Smooth muscle cell of the umbilical artery (primary cell): ENCODE measurements around the gene IGSF22. TPM values are rescaled to one million over a fixed set of nuclear protein-coding genes. Genes with fewer than 3 reads are reported as not detected.

Experiments
- total RNA-seq: library from RNA; depleted of rRNA; stranded (reverse); fragments of >200 nt; gene quantifications from 2 replicates; pipeline ENCODE4 v1.2.3, GENCODE V29; 2014

IGSF22 gene
- total RNA-seq = under 0.01 TPM in 1 of 2 replicates, not detected in the other

DNA sequence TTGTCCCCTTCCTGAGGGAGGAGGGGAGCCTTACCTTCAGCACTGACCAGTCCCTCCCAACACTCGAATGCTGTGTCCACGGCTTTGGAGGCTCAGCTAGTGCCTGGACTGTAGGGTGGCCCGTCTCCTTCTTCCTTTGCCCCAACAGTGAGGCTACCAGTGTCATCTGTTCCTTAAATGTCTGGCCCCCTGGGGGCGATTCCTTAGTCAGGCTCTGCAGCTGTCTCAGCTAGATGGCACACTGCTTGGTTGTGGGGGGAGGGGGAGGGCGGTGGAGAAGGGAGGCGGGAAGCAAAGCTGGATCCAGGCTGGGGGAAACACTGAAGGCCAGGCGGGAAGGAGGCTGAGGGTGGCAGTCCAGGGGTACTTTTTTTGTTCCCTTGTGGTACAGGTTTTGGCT lies at the start of gene IGSF22:
TSS of gene IGSF22 (minus strand) at position 149 of the 400 bp plus-strand sequence. CDS start 1,952 bp downstream, outside the sequence.

DNA sequence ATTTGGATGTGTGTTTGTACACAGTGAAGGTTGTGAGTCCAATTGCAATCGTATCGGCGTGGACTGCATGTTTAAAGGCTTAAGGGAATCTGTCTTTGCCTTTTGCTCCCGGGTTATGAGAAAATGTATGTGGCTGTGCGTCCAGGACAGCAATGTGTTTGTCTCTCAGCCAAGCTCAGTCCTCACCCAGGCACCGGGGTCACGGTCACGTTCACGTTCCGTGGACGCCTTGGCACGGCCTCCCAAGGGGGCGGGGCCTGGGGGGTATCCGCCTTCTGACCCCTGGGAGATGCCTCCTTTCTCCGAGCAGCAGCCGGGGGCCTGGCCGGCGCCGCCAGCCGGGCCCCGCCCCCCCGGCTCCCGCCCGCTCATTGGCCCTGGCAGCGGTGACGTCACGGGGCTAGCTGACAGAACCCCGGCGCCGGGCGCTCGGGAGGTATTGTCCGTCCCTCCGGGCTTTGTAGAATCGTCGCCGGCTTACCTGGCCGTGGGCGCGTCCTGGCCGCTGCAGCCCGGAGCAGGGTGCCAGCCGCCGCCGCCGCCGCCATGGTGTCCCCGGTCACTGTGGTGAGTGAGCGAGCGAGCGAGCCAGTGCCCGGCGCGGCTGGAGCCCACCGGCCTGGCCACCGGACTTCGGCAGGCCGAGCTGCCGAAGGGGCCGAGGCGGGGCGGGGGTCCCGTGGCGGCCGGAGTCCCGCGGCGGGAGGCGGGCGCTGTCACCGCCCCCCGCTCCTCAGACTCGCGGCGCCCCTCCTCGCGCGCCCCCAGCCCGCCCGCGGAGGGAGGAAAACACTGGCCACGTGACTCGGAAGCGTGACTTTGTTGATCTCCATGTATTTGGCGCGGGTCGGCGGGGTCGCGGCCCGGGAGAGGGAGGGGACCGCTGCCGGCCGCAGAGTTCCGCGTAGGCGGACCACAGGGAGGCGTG lies 27.4 kb downstream of the IGSF22 start, which contains the start of gene TMEM86A:
TSS of gene TMEM86A (plus strand) at position 439 of the 928 bp plus-strand sequence. CDS start at position 547, 108 bp downstream.

Other genes with a start within 250 kb of the IGSF22 start
- 53.4 and 61.9 TPM in 2 replicates for gene TSG101, start 199.2 kb downstream of the IGSF22 start, total RNA-seq
- 32.1 and 34.4 TPM in 2 replicates for gene UEVLD, start 137.5 kb downstream of the IGSF22 start, total RNA-seq
- gene MISFA, start 126.4 kb downstream of the IGSF22 start, total RNA-seq = 0.09 TPM in 1 of 2 replicates, not detected in the other
- gene SPTY2D1, start 91.8 kb downstream of the IGSF22 start, total RNA-seq = 19.0 and 39.8 TPM in 2 replicates
- gene TMEM86A, start 27.4 kb downstream of the IGSF22 start, total RNA-seq = 1.3 and 1.8 TPM in 2 replicates
- not detected in 2 replicates for gene PTPN5, start 65.6 kb upstream of the IGSF22 start, total RNA-seq
- not detected in 2 replicates for gene MRGPRX1, start 213.2 kb upstream of the IGSF22 start, total RNA-seq